NCI-H82 (cell line): ENCODE results near the gene TYMP.

Experiments used
- DNase-seq: peaks from one replicate; lab custom pipeline; 2025; lab: John Stamatoyannopoulos, UW

The TYMP gene

GRCh38 chr22:50505276-50505775, 24.5 kb downstream of the TYMP start:
- DNase-seq = no peak

GRCh38 chr22:50504369-50505211, 25.2 kb downstream of the TYMP start:
- no peak for DNase-seq

- no peak for DNase-seq
These were observed 26.2 kb downstream of the TYMP start for GRCh38 chr22:50503475-50504145.

GRCh38 chr22:50502628-50503474, 27.0 kb downstream of the TYMP start:
- no peak for DNase-seq

GRCh38 chr22:50502096-50502495, 27.7 kb downstream of the TYMP start:
- no peak for DNase-seq

- no peak for DNase-seq
These were observed 29.4 kb downstream of the TYMP start for GRCh38 chr22:50500452-50500851.

GRCh38 chr22:50498322-50498890, 31.4 kb downstream of the TYMP start:
- peak; percentile 75 for DNase-seq

GRCh38 chr22:50497093-50497492, 32.7 kb downstream of the TYMP start:
- no peak for DNase-seq

- no peak for DNase-seq
These were observed 39.1 kb downstream of the TYMP start for GRCh38 chr22:50490531-50491308.

- DNase-seq = no peak
These were observed 40.2 kb downstream of the TYMP start for GRCh38 chr22:50489363-50490243.

GRCh38 chr22:50488886-50489285, 40.9 kb downstream of the TYMP start:
- no peak for DNase-seq

GRCh38 chr22:50488006-50488677, 41.7 kb downstream of the TYMP start:
- no peak for DNase-seq

GRCh38 chr22:50487290-50488005, 42.4 kb downstream of the TYMP start:
- DNase-seq = no peak

- no peak for DNase-seq
These were observed 43.1 kb downstream of the TYMP start, which contains the start of gene MIOX for GRCh38 chr22:50486561-50487289. TSS of gene MIOX (plus strand) at chr22:50486859. CDS start at chr22:50486898, 39 bp downstream.

- no peak for DNase-seq
These were observed 44.3 kb downstream of the TYMP start for GRCh38 chr22:50485221-50486131.

- no peak for DNase-seq
These were observed 45.6 kb downstream of the TYMP start for GRCh38 chr22:50483977-50484853.
